Measurements from ENCODE around the gene SOX30.
"Not testable (repeated sequence)": the region's sequence is repeated elsewhere in the genome, so short reads cannot be mapped to it uniquely, and the experiment has no call there.

SOX30 gene

GRCh38 chr5:157652377-157652692 lies at the start of gene SOX30:
TSS of gene SOX30 (minus strand) at chr5:157652438. CDS start at chr5:157652078, 360 bp downstream.
- no peak for DNase-seq
- in situ Hi-C loops (cut with HindIII; ENCODE audit: low pct_ligation_motif_present, low pct_unique_long_range_greater_than_20kb, low sequenced_read_pairs) = no loop called here

GRCh38 chr5:157698674-157699073 lies 46.4 kb upstream of the SOX30 start:
- DNase-seq; in situ Hi-C loops (cut with HindIII; ENCODE audit: low pct_ligation_motif_present, low pct_unique_long_range_greater_than_20kb, low sequenced_read_pairs): not testable (repeated sequence)

GRCh38 chr5:157696154-157696553 lies 43.9 kb upstream of the SOX30 start:
- DNase-seq; in situ Hi-C loops (cut with HindIII; ENCODE audit: low pct_ligation_motif_present, low pct_unique_long_range_greater_than_20kb, low sequenced_read_pairs): not testable (repeated sequence)

DNA sequence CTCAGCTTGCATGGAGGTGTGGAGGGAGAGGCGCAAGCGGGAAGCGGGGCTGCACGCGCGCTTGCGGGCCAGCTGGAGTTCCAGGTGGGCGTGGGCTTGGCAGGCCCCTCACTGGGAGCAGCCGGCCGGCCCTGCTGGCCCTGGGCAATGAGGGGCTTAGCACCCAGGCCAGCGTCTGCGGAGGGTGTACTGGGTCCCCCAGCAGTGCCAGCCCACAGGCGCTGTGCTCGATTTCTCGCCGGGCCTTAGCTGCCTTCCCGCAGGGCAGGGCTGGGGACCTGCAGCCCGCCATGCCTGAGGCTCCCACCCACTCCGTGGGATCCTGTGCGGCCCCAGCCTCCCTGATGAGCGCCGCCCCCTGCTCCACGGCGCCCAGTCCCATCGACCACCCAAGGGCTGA lies 41.6 kb upstream of the SOX30 start:
- DNase-seq; in situ Hi-C loops (cut with HindIII; ENCODE audit: low pct_ligation_motif_present, low pct_unique_long_range_greater_than_20kb, low sequenced_read_pairs): not testable (repeated sequence)

DNA sequence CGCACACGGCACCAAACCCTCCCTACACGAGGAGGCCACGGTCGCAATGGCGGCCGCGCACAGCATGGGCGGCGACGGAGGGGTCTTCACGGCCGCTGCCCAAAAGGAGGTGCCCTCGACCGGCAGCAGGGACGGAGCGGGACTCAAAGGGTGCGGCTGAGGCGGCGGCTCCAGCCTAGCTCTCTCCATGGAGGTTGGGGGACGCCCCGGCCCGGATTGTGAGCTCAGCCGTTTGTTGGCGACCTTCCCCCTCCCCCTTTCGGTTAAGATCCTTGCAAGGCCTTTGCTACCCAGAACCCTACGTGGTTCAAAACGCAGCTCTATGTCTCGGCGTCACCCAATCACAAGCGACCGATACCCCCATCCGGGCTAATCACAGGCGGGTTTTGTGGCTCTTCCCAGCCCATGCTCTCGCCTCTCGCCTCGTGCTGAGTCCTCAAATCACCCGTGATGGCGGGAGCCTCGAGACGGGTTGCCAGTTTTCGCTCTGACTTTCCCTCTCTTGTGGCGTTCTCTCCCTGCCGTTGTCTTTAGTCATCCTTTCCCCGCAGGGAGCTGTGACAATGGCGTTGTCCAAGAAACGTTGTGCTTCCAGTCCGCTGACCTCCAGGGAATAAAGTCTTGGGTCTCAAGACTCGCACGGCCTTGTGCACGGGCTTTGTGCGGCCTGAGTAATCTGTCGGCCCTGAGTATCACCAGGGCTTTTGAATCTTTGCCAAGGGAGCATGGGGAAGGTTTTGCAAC lies 38.6 kb upstream of the SOX30 start:
- in situ Hi-C loops (cut with HindIII; ENCODE audit: low pct_ligation_motif_present, low pct_unique_long_range_greater_than_20kb, low sequenced_read_pairs) = no loop called here
- no peak for DNase-seq

GRCh38 chr5:157689942-157690689 lies 37.9 kb upstream of the SOX30 start:
- in situ Hi-C loops (cut with HindIII; ENCODE audit: low pct_ligation_motif_present, low pct_unique_long_range_greater_than_20kb, low sequenced_read_pairs) = no loop called here
- no peak for DNase-seq

- no peak for DNase-seq
- in situ Hi-C loops (cut with HindIII; ENCODE audit: low pct_ligation_motif_present, low pct_unique_long_range_greater_than_20kb, low sequenced_read_pairs) = no loop called here
Observed at GRCh38 chr5:157687198-157687554, 34.9 kb upstream of the SOX30 start.

DNA sequence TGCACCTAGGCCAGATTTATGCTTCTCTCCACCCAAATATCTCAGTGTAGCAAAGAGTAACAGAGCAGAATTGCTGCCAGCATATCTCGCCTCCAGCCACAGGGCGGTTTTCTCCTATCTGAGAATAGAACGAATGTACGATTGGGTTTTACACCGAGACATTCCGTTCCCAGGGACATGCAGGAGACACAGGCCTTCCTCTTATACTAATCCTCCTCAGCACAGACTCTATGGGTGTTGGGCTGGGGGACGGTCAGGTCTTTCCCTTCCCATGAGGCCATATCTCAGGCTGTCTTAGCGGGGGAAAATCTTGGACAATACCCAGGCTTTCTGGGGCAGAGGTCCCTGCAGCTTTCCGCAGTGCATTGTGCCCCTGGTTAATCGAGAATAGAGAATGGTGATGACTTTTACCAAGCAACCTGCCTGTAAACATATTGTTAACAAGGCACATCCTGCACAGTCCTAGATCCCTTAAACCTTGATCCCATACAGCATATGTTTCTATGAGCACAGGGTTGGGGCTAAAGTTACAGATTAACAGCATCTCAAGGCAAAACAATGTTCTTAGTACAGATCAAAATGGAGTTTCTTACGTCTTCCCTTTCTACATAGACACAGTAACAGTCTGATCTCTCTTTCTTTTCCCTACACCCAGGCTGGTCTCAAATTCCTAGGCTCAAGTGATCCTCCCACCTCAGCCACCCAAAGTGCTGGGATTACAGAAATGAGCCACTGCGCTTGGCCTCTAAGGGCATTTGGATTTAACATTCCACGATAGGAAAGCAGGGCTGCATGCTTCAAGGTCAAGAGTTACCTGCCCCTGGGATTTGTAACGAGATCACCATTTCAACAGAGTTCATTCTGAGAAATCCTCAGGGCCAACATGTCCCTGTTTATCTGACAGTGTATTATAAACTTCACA lies 34.3 kb upstream of the SOX30 start:
- DNase-seq; in situ Hi-C loops (cut with HindIII; ENCODE audit: low pct_ligation_motif_present, low pct_unique_long_range_greater_than_20kb, low sequenced_read_pairs): not testable (repeated sequence)

DNA sequence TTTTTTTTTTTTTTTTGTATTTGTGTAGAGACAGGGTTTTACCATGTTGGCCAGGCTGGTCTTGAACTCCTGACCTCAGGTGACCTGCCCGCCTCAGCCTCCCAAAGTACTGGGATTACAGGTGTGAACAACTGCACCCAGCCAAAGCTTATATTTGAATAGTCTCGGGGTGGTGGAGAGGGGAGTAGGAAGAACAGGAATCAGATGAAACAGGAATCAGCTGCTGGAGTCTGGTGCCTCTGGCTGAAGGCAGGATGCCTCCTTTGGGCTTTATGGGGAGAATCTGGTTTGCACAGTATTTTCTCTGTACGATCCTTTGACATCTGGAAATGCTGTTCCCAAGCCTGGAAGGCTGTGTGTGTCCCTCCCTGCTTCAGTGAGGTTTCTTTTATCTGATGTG lies 30.0 kb upstream of the SOX30 start:
- no peak for DNase-seq
- in situ Hi-C loops (cut with HindIII; ENCODE audit: low pct_ligation_motif_present, low pct_unique_long_range_greater_than_20kb, low sequenced_read_pairs) = no loop called here

- no peak for DNase-seq
Observed at GRCh38 chr5:157681048-157681447, 28.8 kb upstream of the SOX30 start.

DNA sequence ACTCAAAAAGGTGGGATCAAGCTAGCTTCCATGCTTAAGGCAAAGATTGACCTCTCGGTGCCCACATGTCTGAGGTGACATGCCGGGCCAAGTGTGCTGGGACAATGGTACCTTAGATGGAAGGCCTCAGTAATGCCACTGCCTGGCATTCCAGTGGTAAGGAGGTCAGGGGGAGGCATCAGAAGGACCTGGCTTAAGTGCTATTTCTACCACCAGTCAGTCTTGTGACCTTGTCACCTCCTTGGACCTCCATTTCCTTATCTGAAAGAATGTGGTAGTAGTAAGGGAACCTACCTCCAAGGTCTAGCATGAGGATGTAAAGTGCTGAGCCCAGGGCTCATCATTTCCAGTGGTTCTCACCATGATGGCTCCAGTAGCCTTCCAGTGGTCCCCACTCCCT lies 28.0 kb upstream of the SOX30 start:
- in situ Hi-C loops (cut with HindIII; ENCODE audit: low pct_ligation_motif_present, low pct_unique_long_range_greater_than_20kb, low sequenced_read_pairs) = no loop called here
- DNase-seq = no peak

More at GRCh38 chr5:157681048-157681447, 28.8 kb upstream of the SOX30 start:
- in situ Hi-C loops (cut with HindIII; ENCODE audit: low pct_ligation_motif_present, low pct_unique_long_range_greater_than_20kb, low sequenced_read_pairs) = no loop called here

GRCh38 chr5:157679801-157680200 lies 27.6 kb upstream of the SOX30 start:
- in situ Hi-C loops (cut with HindIII; ENCODE audit: low pct_ligation_motif_present, low pct_unique_long_range_greater_than_20kb, low sequenced_read_pairs) = no loop called here
- no peak for DNase-seq

GRCh38 chr5:157677931-157678330 lies 25.7 kb upstream of the SOX30 start:
- no peak for DNase-seq
- in situ Hi-C loops (cut with HindIII; ENCODE audit: low pct_ligation_motif_present, low pct_unique_long_range_greater_than_20kb, low sequenced_read_pairs) = no loop called here

DNA sequence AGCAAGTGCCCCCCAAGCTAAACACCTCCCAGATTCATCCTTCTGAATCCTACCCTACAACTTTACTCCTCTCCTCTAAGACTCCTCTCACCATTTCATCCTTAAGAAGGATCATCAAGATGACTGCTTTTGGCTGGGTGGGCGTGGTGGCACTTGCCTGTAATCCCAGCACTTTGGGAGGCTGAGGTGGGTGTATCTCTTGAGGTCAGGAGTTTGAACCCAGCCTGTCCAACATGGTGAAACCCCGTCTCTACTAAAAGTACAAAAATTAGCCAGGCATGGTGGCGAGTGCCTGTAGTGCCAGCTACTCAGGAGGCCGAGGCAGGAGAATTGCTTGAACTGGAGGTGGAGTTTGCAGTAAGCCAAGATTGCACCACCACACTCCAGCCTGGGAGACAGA lies 22.1 kb upstream of the SOX30 start:
- DNase-seq; in situ Hi-C loops (cut with HindIII; ENCODE audit: low pct_ligation_motif_present, low pct_unique_long_range_greater_than_20kb, low sequenced_read_pairs): not testable (repeated sequence)

- in situ Hi-C loops (cut with HindIII; ENCODE audit: low pct_ligation_motif_present, low pct_unique_long_range_greater_than_20kb, low sequenced_read_pairs) = no loop called here
- no peak for DNase-seq
Observed at GRCh38 chr5:157672976-157673375, 20.7 kb upstream of the SOX30 start.

- in situ Hi-C loops (cut with HindIII; ENCODE audit: low pct_ligation_motif_present, low pct_unique_long_range_greater_than_20kb, low sequenced_read_pairs) = no loop called here
- DNase-seq = no peak
Observed at GRCh38 chr5:157671592-157672330, 19.5 kb upstream of the SOX30 start.

DNA sequence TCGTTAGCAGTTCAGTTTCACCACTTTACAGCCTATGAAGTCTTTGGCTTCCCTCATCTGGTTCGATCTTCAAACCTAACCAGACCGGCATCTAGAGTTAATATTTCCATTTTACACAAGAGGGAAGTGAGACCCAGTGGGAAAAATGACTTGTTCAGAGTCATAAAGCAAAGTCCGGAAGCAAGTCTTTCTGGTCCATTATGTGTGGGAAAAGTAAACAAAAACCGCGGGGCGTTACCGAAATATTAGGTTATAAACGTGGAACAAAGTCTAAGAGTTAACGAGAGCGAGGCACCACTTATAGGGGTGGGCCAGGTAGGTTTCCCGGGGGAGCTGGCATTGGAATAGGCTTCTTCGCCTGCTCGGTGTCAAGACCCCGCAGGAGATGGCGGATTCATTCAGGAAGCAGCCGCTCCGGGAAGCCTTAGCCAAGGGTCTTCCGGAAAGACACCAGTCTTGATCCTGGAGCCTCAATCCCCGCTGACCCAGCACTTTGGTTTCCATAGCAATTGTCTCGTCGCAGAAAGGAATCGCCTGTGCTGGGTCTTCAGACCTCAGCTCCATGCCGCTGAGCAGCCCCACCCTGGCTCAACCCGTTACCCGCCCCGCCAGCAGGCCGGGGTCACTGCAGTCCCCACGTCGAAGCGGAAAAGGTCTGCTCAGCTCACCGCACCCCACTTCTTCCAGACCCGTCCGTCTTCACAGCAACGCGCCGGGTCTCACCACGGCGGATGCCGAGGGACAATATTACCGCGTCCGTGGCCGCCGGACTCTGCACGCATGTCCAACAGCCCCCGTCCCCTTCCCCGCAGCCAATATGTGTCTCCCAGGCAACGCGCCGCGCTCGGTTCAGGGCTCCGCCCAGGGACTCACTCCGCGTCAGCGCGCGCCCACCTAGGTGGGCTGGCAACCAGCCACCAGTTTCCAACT lies 18.7 kb upstream of the SOX30 start, which contains the start of gene C5orf52:
C5orf52 (plus strand) TSS at position 872 of the 930 bp plus-strand sequence. CDS start 82 bp downstream, outside the sequence.
- DNase-seq = peak; percentile 13
- in situ Hi-C loops (cut with HindIII; ENCODE audit: low pct_ligation_motif_present, low pct_unique_long_range_greater_than_20kb, low sequenced_read_pairs) = no loop called here

All from ACHN (cell line).